GM19372 (cell line): ENCODE results near the gene LCN1.
"Not testable (repeated sequence)": the region's sequence is repeated elsewhere in the genome, so short reads cannot be mapped to it uniquely, and the experiment has no call there.

Experiments
- ATAC-seq: cut with Tn5 transposase; IDR thresholded peaks from one replicate; pipeline ENCODE4 v1.9.1; 2021; ENCODE audit warnings: mild to moderate bottlenecking, low read depth, moderate library complexity; ENCODE audit not compliant: unreplicated experiment

The LCN1 gene

GRCh38 chr9:135504262-135505243 is 16.7 kb upstream of the LCN1 start:
- ATAC-seq: no peak

DNA sequence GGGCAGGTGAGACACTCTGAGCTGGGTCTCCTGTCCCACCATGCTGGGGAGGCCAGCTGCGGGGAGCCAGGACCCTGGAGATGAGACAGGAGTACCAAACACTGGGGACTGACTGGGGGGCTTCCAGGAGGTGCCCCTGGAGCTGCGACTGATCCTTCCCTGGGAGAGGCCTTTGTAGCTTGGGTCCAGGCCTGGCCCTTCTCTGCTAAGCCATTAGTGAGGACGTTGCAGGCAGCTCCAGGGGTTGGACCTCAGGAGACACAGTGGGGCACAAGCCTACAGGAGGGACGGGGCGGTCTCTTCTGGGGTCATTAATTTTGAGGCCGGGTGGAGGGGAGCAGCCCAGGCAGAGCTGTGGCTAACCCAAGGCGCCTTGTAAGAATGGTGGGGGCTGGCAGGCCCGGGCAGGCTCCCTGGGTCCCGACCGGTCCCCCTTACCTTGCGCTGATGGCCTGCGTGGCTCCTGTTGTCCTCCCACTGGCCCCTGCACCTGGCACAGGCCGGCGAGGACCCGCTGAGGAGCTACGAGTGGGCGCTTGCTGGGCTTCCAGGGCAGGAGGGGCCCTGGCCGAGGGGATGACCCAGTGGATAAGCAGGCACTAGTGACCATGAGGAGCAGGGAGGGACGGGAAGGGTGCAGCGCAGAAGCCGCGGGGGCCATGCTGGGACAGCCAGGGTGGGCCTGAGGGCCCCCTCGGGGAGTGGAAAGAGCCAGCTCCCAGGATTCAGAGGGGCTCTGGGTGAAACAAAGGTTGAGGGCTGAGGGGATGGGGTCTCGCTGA is 15.6 kb upstream of the LCN1 start:
- no peak for ATAC-seq

GRCh38 chr9:135506327-135507103 is 14.7 kb upstream of the LCN1 start:
- no peak for ATAC-seq

DNA sequence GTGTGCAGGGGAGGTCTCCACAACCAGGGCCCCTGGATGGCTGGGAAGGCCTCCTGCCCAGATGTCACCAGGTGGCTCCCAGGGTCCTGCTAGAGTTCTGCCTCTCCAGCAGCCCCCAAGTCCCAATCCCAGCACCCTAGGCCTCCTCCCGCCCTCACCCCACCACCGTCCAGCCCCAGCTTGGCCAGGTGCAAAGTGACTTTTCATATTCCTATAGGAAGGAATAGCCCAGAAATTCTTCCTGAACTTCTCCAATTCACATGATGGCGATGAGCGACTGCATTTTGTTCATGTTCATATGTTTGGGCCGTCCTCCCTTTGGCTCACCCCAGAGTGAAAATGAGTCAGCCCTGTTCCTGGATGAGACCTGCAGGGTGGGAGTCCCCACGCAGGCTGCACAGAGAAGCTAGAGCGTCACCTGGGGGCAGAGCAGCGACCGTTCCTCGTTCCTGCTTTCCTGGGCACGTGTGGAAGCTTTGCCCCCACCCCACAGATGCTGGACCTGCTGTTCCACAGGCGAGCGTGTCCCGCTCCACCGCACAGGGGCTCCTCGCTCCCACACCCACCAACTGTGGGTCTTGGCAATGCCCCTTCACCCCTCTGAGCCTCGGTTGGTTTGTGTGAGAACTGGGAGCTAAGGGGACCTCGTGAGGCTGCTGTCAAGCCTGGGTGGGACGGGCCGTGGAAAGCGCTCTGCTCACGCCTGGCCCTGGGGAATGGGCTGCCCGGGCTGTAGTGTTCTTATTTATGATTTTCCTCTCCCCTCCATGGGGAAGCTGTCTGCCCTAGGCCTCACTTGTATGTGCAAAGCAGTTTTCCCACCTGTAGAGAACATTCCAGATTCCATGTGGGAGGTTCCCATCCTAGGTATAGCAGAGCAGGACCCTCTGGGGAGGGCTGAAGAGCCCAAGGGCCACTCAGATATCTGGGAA is 13.9 kb upstream of the LCN1 start:
- no peak for ATAC-seq

DNA sequence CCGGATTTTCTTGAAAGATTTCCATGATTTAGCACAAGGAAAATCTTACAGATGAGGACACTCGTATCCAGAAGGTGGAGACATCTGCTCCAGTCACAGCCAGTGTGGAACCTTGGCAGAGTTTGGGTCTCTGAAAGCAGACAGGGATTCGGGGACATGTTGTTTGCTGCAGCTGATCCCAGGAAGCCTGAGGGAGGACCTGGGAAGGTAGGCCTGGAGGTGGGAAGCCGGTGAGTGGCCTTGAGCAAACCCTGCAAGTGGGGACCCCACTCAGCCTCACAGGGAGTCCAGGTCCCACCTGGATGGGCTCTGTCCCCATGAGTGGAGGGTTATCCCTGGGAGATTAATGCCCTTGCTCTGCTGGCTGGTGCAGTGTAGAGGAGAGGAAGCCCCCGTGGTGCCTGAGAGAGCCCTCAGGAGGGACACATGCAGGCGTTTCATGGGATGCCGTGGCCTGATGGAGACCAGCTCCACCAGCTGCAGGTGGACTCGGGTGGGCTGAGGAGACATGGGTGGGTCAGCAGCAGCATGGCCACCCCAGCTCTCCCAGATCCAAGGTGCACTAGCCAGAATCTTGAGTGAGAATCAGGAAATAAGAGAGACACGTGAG is 12.9 kb upstream of the LCN1 start:
- no peak for ATAC-seq

DNA sequence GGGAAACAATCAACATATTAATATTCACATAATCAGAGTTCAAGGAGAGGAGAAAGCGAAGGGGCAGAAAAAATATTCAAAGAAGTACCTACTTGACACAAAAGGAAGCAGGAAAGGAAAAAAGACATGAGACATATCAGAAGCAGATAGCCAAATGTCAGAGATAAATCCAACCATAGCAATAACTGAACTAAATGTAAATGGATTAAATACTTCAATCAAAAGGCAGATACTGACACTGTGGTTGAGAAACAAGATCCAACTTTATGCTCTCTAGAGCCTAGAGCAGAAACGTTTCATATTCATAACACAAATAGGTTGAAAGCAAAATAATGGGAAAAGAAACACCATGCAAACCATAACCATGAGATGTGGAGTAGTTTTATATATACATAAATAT is 11.8 kb upstream of the LCN1 start:
- no peak for ATAC-seq

GRCh38 chr9:135512241-135512603 is 9.0 kb upstream of the LCN1 start:
- ATAC-seq: no peak

- ATAC-seq: no peak
These were observed 8.3 kb upstream of the LCN1 start for GRCh38 chr9:135512904-135513303.

- no peak for ATAC-seq
These were observed 7.8 kb upstream of the LCN1 start for GRCh38 chr9:135513351-135513846.

DNA sequence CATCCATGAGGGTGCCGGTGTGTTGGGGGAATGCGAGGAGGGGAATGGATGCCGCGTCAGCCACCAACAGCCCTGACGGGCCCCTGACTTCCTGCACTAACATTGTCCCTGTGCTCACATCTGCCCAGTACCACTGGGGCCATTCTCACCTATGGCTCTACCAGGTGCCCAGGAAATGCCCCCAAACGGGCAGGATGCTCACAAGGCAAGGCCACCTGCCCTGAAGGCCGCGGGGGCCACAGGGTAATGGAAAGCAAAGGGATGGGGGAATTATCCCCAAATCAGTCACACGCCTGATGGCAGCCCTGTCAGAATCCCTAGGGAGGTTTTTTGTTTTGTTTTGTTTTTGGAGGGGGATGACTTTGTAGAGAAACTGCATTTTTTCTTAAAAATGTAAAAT is 7.3 kb upstream of the LCN1 start:
- ATAC-seq: not testable (repeated sequence)

DNA sequence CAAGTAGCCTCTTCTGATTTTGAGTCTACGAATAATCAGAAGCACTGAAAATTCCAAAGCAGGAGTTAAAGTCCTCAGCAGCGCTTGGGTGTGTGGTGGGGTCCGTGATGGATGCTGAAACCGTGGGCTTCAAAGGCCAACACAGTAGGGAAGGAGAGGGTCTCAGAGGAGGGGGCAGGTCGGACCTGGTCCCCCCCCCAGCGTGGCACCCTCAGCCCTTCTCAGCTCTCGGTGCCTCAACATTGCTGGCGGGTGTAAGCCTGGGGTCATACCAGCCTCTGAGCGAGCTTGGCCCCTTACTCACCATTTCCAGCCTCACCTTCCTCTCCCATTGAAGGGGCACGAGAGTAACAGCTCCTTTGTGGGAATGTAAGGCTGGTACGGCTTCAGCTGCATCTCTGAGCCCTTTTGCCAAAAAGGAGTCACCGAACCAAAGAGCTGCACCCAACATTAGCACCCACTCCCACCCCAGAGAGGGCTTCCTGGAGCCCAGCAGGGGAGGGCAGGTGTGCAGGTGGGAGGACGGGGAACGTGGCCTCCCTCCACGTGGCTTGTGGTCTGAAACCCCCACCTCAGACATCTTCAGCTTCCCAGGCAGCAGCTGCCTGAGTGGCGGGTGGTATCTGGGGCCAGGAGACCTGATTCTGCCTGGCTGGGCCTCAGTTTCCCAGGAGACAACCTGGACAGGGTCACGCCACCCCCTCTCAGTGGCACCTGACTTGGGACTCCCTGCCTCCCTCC is 6.7 kb upstream of the LCN1 start:
- ATAC-seq: no peak

GRCh38 chr9:135515083-135515951 is 5.9 kb upstream of the LCN1 start:
- no peak for ATAC-seq

- ATAC-seq: no peak
These were observed 4.9 kb upstream of the LCN1 start for GRCh38 chr9:135516132-135516860.

- ATAC-seq: no peak
These were observed 3.8 kb upstream of the LCN1 start for GRCh38 chr9:135517407-135517822.

- ATAC-seq: no peak
These were observed 1.9 kb upstream of the LCN1 start for GRCh38 chr9:135519179-135519971.

GRCh38 chr9:135521608-135522095 is 412 bp downstream of the LCN1 start:
- no peak for ATAC-seq
